ENCODE measurements around the gene MEP1B.
A peak's percentile ranks its signal among the peaks of the same experiment; 100 is the strongest.

The MEP1B gene

GRCh38 chr18:32261003-32261402, 71.2 kb downstream of the MEP1B start:
- TF ChIP-seq, protein P1, sequence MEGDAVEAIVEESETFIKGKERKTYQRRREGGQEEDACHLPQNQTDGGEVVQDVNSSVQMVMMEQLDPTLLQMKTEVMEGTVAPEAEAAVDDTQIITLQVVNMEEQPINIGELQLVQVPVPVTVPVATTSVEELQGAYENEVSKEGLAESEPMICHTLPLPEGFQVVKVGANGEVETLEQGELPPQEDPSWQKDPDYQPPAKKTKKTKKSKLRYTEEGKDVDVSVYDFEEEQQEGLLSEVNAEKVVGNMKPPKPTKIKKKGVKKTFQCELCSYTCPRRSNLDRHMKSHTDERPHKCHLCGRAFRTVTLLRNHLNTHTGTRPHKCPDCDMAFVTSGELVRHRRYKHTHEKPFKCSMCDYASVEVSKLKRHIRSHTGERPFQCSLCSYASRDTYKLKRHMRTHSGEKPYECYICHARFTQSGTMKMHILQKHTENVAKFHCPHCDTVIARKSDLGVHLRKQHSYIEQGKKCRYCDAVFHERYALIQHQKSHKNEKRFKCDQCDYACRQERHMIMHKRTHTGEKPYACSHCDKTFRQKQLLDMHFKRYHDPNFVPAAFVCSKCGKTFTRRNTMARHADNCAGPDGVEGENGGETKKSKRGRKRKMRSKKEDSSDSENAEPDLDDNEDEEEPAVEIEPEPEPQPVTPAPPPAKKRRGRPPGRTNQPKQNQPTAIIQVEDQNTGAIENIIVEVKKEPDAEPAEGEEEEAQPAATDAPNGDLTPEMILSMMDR (conservative IDR thresholded peaks at IDR 0.05; ENCODE audit: low read depth, low read length) = peak; percentile 26
- no peak for DNase-seq (ENCODE audit: low read depth)
- H3K4me3 ChIP-seq (ENCODE audit: low read depth, low read length) = no peak overlapping the region

- TF ChIP-seq, protein P1 (conservative IDR thresholded peaks at IDR 0.05; ENCODE audit: low read depth, low read length) = no peak
- no peak for DNase-seq (ENCODE audit: low read depth)
- no peak overlapping the region for H3K4me3 ChIP-seq (ENCODE audit: low read depth, low read length)
Measured at GRCh38 chr18:32262092-32262491, 72.3 kb downstream of the MEP1B start.

- DNase-seq (ENCODE audit: low read depth) = peak; percentile 14
- TF ChIP-seq, protein P1 (conservative IDR thresholded peaks at IDR 0.05; ENCODE audit: low read depth, low read length) = no peak
- no peak overlapping the region for H3K4me3 ChIP-seq (ENCODE audit: low read depth, low read length)
Measured at GRCh38 chr18:32264401-32264800, 74.6 kb downstream of the MEP1B start.

GRCh38 chr18:32267463-32267862, 77.6 kb downstream of the MEP1B start:
- TF ChIP-seq, protein P1 (conservative IDR thresholded peaks at IDR 0.05; ENCODE audit: low read depth, low read length) = no peak
- no peak overlapping the region for H3K4me3 ChIP-seq (ENCODE audit: low read depth, low read length)
- DNase-seq (ENCODE audit: low read depth) = no peak
